Iris pigment epithelial cell (primary cell): ENCODE measurements around the gene FAM98C.
"Not testable (repeated sequence)": the region's sequence is repeated elsewhere in the genome, so short reads cannot be mapped to it uniquely, and the experiment has no call there.

Experiments used
- DNase-seq: peaks from one replicate; pipeline ENCODE4 v3.0.0-alpha.2; 2011; ENCODE audit warnings: low read depth

Gene FAM98C

GRCh38 chr19:38427035-38427677 is 24.3 kb downstream of the FAM98C start:
- DNase-seq = not testable (repeated sequence)

- DNase-seq = no peak
Observed at GRCh38 chr19:38429055-38429810, 26.3 kb downstream of the FAM98C start.

GRCh38 chr19:38429811-38430156 is 26.9 kb downstream of the FAM98C start:
- no peak for DNase-seq

- no peak for DNase-seq
Observed at GRCh38 chr19:38430931-38431330, 28.0 kb downstream of the FAM98C start.

- peak; percentile 33 for DNase-seq
Observed at GRCh38 chr19:38433268-38433733, 30.4 kb downstream of the FAM98C start, which contains the start of gene RYR1. Gene RYR1 (plus strand): TSS chr19:38433691. CDS start chr19:38433830, 139 bp downstream.

GRCh38 chr19:38434549-38435051 is 31.7 kb downstream of the FAM98C start:
- no peak for DNase-seq

GRCh38 chr19:38437295-38437694 is 34.4 kb downstream of the FAM98C start:
- no peak for DNase-seq

GRCh38 chr19:38437917-38438316 is 35.0 kb downstream of the FAM98C start:
- DNase-seq = no peak

- no peak for DNase-seq
Observed at GRCh38 chr19:38440592-38440991, 37.7 kb downstream of the FAM98C start.

GRCh38 chr19:38441657-38442348 is 38.9 kb downstream of the FAM98C start:
- no peak for DNase-seq

- no peak for DNase-seq
Observed at GRCh38 chr19:38442736-38443135, 39.8 kb downstream of the FAM98C start.

- no peak for DNase-seq
Observed at GRCh38 chr19:38443458-38443999, 40.6 kb downstream of the FAM98C start.

- DNase-seq = no peak
Observed at GRCh38 chr19:38444026-38444425, 41.1 kb downstream of the FAM98C start.

GRCh38 chr19:38445362-38445761 is 42.5 kb downstream of the FAM98C start:
- no peak for DNase-seq

- DNase-seq = no peak
Observed at GRCh38 chr19:38448225-38448624, 45.3 kb downstream of the FAM98C start.

- DNase-seq = no peak
Observed at GRCh38 chr19:38449518-38449917, 46.6 kb downstream of the FAM98C start.

- DNase-seq = no peak
Observed at GRCh38 chr19:38451036-38451435, 48.1 kb downstream of the FAM98C start.

GRCh38 chr19:38451629-38452028 is 48.7 kb downstream of the FAM98C start:
- no peak for DNase-seq

GRCh38 chr19:38452430-38453366 is 49.8 kb downstream of the FAM98C start:
- no peak for DNase-seq

- no peak for DNase-seq
Observed at GRCh38 chr19:38453596-38453995, 50.7 kb downstream of the FAM98C start.

GRCh38 chr19:38455031-38455430 is 52.1 kb downstream of the FAM98C start:
- peak; percentile 5 for DNase-seq
